ENCODE results near the gene PI3.

- TF ChIP-seq POLR2A (IDR thresholded peaks at IDR 0.05), result no peak
- no peak for TF ChIP-seq CTCF (IDR thresholded peaks at IDR 0.05)
Observed at GRCh38 chr20:45209924-45210323, 35.2 kb downstream of the PI3 start.
